Rectal smooth muscle tissue (tissue), 1 donor: Measurements from ENCODE around the gene XBP1.
"Not testable (repeated sequence)": the region's sequence is repeated elsewhere in the genome, so short reads cannot be mapped to it uniquely, and the experiment has no call there.

ENCODE experiments used
- H3K27ac ChIP-seq: one replicate; pipeline ENCODE4 v1.7.0; 2013; ENCODE audit warnings: low read depth, low read length, inconsistent platforms
- H3K27me3 ChIP-seq: one replicate; pipeline ENCODE4 v1.7.0; 2013; ENCODE audit warnings: low read length; ENCODE audit not compliant: control insufficient read depth, insufficient read depth
- H3K36me3 ChIP-seq: one replicate; pipeline ENCODE4 v1.7.0; 2013; ENCODE audit warnings: low read length; ENCODE audit not compliant: control insufficient read depth, insufficient read depth
- H3K4me1 ChIP-seq: one replicate; pipeline ENCODE4 v1.7.0; 2013; ENCODE audit warnings: low read length; ENCODE audit not compliant: control insufficient read depth, insufficient read depth
- H3K4me3 ChIP-seq: one replicate; pipeline ENCODE4 v1.7.0; 2013; ENCODE audit warnings: low read length
- H3K9ac ChIP-seq: one replicate; pipeline ENCODE4 v1.7.0; 2013; ENCODE audit warnings: low read length

Gene XBP1

DNA sequence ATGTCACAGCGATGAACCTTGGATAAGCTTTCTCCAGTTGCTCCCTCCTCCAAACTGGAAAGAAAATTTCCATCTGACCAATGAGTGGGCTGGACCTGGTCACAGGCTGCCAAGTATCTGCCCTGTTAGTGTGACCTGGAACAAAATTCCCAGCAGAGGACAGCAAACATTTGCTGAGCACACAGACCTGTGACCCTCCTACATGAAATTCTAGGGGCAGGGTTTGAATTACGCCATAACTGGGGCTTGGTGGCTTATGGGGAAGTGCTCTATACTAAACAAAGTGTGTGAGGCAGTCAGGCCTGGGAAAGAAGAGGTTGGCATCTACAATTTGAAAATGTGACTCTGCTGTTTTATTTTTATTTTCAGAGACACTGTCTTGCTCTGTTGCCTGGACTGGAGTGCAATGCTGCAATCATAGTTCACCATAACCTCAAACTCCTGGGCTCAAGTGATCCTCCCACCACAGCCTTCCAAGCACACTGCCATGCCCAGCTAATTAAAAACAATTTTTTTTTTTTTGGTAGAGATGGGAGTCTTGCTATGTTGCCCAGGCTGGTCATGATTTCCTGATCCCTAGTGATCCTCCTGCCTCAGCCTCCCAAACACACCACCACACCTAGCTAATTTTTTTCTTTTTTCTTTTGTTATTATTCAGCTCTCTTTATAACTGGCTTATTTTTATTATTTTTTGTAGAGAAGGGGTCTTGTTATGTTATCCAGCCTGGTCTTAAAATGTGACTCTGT, 13.6 kb upstream of the XBP1 start:
- Histone ChIP-seq H3K4me3 (no peak overlapping the region), H3K4me1 (no peaks in the 10 kb centered on the region), H3K9ac (no peak overlapping the region)

GRCh38 chr22:28812516-28812915, 12.1 kb upstream of the XBP1 start:
- Histone ChIP-seq H3K4me1 (no peaks in the 10 kb centered on the region), H3K36me3 (no peaks in the 10 kb centered on the region), H3K27ac (no peak overlapping the region), H3K4me3 (no peak overlapping the region), H3K27me3 (no peaks in the 10 kb centered on the region), H3K9ac (no peak overlapping the region)

More for the DNA sequence above, 13.6 kb upstream of the XBP1 start:
- Histone ChIP-seq H3K27me3 (no peaks in the 10 kb centered on the region), H3K36me3 (no peaks in the 10 kb centered on the region), H3K27ac (no peak overlapping the region)

DNA sequence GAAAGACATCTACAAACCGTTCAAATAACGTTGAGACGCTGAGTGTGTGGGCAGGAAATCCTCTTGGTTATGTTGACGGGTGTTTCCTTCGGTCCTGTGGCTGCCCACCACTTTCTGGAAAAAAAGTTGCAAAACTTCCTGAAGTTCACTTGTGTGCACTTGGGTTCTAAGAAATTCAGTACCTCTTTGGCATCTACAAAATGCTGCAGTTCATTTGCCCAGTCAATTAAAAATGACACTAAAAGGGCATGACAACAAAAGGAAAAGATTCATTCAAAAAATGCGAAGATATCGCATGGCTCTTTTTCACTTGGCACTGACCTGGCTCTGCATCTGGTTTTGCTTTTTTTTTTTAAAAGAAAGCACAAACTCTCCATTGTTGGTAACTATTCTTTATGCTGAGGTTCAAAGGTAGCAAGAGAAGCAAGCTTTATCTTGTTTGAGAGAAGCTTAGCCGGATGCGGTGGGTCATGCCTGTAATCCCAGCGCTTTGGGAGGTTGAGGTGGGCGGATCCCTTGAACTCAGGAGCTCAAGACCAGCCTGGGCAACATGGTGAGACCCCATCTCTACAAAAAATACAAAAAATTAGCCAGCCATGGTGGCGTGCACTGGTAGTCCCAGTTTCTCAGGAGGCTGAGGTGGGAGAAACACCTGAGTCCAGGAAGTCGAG, 10.6 kb upstream of the XBP1 start:
- H3K4me1 ChIP-seq: no peaks in the 10 kb centered on the region
- H3K4me3 ChIP-seq: no peak overlapping the region
- H3K9ac ChIP-seq: no peak overlapping the region
- H3K27ac ChIP-seq: no peak overlapping the region
- H3K36me3 ChIP-seq: no peaks in the 10 kb centered on the region
- no peaks in the 10 kb centered on the region for H3K27me3 ChIP-seq

DNA sequence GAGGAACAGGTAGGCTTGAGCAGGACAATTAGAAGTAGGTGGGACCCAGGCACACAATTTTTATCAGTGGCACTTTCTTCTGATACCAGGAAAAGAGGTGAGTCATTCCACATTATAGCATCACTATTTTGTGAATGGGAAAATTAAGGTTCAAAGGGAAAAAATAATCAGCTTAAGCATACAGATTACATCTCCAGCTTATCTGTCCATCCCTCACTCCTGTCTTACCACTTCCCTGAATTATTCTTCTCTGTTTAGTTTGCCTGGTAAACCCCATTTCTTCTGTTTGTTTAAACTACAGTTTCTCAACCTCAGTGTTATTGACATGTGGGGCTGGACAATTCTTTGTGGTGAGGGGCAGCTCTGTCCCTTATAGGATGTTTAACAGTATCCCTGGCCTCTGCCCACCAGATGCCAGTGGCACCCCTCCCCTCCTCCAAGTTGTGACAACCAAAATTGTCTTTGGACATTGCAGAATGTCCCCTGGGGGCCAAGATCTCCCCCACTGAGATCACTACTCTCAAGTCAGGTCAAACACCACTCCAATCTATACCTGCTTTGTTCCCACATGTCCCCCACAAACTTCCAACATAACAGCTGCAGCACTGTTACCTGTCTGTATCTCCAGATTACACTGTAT, 8.5 kb upstream of the XBP1 start:
- H3K9ac ChIP-seq: no peak overlapping the region
- H3K27me3 ChIP-seq: no peaks in the 10 kb centered on the region
- H3K27ac ChIP-seq: no peak overlapping the region
- no peaks in the 10 kb centered on the region for H3K4me1 ChIP-seq
- no peak overlapping the region for H3K4me3 ChIP-seq
- H3K36me3 ChIP-seq: no peaks in the 10 kb centered on the region

- H3K27me3 ChIP-seq, H3K4me1 ChIP-seq, H3K9ac ChIP-seq, H3K36me3 ChIP-seq, H3K4me3 ChIP-seq, H3K27ac ChIP-seq: not testable (repeated sequence)
Measured at GRCh38 chr22:28805426-28805825, 5.1 kb upstream of the XBP1 start.

DNA sequence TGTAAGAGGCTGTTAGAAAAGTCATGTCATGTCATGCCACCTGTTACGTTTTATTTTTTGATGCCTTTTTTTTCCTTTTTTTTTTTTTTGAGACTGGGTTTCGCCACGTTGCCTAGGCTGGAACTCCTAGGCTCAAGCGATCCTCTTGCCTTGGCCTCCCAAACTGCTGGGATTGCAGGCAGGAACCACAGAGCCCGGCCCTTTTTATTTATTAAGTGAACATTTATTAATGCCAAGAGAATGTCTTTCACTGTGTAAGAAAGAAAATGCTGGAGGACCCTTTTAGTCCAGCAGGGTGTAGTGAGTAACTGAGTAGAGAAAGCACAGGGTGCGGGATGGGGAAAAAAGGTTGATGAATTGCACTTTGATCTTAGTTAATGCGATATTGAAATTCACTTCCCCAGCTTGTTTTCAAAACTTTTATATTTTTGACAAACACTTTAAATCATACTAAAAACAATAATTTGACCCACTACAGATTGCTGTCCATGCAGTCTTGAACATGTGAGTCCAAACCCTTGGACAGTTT, 2.3 kb upstream of the XBP1 start:
- peaks cover 4% of the 10 kb centered on the region for H3K4me1 ChIP-seq
- no peaks in the 10 kb centered on the region for H3K36me3 ChIP-seq
- no peaks in the 10 kb centered on the region for H3K27me3 ChIP-seq
- no peak overlapping the region for H3K9ac ChIP-seq
- peak overlapping the region; percentile 67 for H3K4me3 ChIP-seq
- no peak overlapping the region for H3K27ac ChIP-seq

DNA sequence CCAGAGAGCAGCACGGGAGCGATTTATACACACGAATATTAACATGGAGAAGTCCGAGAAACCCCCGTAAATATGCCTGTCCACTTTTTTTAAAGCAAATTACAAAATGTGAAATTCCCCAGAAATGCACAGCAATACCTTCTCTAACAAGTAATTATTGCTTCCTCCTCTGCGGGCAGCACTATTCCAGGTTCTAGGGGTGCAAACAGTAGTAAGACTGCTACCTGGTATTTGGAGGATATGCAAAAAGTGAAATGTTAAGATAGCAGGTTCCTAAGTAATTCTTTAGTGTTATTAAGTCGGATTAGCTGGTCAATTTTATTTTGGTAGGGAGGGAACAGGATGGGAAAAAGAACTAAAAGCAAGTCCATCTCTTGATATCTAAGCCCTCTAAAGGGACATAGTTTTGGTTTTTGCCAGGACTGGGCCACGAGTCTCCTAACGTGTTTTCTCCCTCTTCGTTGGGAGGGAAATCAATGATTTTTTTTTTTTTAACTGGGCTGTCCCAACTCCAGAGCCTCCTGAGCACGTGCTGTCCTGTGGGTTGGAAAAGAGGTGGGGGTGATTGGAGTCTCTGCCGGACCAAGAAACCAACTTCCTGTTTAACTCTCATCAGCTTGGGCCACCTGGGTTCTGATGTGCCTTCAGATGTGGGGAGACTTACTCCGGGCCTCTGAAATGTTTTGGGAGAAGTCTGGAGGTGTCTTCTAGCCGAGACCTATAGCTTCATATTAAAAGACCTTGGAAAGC, 1.7 kb upstream of the XBP1 start:
- no peak overlapping the region for H3K9ac ChIP-seq
- peaks cover 7% of the 10 kb centered on the region for H3K4me1 ChIP-seq
- H3K27ac ChIP-seq: no peak overlapping the region
- H3K27me3 ChIP-seq: no peaks in the 10 kb centered on the region
- peak overlapping the region; percentile 67 for H3K4me3 ChIP-seq
- no peaks in the 10 kb centered on the region for H3K36me3 ChIP-seq

GRCh38 chr22:28799606-28800307, 612 bp downstream of the XBP1 start:
- peak overlapping the region; percentile 67 for H3K4me3 ChIP-seq
- no peaks in the 10 kb centered on the region for H3K27me3 ChIP-seq
- peaks cover 7% of the 10 kb centered on the region for H3K4me1 ChIP-seq
- H3K36me3 ChIP-seq: peaks cover 20% of the 10 kb centered on the region
- H3K27ac ChIP-seq: peak overlapping the region; percentile 99
- H3K9ac ChIP-seq: peak overlapping the region; percentile 94

DNA sequence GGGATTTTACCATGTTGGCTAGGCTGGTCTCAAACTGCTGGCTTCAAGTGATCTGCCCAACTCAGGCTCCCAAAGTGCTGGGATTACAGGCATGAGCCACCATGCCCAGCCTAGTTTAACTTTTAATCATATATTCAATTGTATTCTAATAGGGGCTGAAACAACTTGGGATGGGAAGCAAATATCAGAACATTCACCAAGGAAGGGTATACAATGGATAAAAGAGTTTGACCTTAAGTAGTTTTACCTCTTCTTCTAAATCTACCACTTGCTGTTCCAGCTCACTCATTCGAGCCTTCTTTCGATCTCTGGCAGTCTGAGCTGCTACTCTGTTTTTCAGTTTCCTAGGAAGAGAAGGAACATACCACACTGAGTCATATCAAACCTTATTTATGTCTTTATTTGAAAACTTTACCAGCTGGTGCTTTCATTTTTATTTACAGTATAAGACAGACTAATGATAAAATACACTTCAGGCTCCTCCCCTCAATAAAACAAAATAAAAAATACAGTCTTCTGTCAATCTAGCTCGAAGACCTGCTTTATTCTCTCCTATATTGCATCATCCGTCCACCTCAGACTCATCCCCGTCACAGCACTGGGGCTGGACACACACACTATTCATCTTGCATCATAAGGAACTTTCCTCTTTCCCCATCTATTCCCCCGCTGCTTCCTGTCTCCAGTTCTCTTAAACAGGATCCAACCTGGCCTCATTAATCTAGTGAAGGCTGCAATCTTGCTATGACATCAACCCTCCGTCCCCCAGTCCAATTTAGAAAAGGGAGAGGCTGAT, 1.4 kb downstream of the XBP1 start:
- Histone ChIP-seq H3K27me3 (no peaks in the 10 kb centered on the region), H3K36me3 (peaks cover 26% of the 10 kb centered on the region), H3K4me1 (peaks cover 7% of the 10 kb centered on the region), H3K9ac (peak overlapping the region; percentile 94), H3K27ac (peak overlapping the region; percentile 99), H3K4me3 (peak overlapping the region; percentile 67)

DNA sequence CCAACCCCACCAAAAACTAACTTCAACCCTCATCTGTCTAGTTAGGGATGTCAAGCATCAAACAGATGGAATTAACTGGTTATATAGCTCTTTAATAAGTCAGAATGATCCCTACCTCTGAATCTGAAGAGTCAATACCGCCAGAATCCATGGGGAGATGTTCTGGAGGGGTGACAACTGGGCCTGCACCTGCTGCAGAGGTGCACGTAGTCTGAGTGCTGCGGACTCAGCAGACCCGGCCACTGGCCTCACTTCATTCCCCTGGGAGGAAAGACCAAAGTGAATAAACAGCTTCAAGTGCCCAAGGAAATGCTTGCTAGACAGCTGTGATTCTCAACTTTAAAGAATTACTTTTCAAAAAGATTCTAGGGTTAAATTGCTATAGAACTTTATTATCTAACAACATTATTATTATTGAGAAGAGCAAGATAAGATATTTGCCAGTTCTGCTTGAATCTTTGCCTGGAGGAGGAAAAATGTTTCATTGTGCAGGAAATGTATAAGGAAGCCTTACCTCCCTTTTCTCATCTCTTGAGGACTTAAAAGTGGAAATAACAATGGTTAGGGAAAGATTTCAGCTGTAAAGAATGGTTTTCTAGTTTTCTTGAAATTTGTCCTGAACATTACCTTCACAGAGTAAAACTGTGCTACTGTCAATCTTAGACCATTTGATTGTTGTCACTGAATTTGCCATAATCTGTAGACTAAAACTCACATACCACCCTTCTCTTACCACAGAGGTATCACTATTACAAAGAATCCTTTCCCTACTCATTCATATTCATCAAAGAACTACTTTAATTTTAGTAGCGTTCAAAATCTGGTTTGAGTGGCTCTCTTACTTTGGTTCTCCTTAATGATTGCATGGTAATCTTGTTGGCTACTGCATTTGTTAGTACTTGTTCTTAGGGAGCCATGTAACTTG, 4.2 kb downstream of the XBP1 start:
- peaks cover 7% of the 10 kb centered on the region for H3K4me1 ChIP-seq
- no peak overlapping the region for H3K4me3 ChIP-seq
- H3K36me3 ChIP-seq: peaks cover 29% of the 10 kb centered on the region
- H3K27ac ChIP-seq: no peak overlapping the region
- H3K9ac ChIP-seq: no peak overlapping the region
- no peaks in the 10 kb centered on the region for H3K27me3 ChIP-seq
